Activated CD4-positive, alpha-beta memory T cell treated with anti-CD3 and anti-CD28 coated beads for 36 hours (primary cell): ENCODE measurements around the gene FCAR. TPM values are rescaled to one million over a fixed set of nuclear protein-coding genes. Genes with fewer than 3 reads are reported as not detected.
A peak's percentile ranks its signal among the peaks of the same experiment; 100 is the strongest.
"Not testable (repeated sequence)": the region's sequence is repeated elsewhere in the genome, so short reads cannot be mapped to it uniquely, and the experiment has no call there.

Experiments used
- CTCF ChIA-PET: fragments of 350-600 bp; sonication (Branson Sonifier 250); formaldehyde crosslinking; loops from one replicate; lab custom pipeline; 2021; ENCODE audit warnings: antibody characterized with exemption, inconsistent platforms; lab: Charles Lee
- POLR2A ChIA-PET: fragments of 350-600 bp; sonication (Branson Sonifier 250); formaldehyde crosslinking; loops from one replicate; lab custom pipeline; 2021; ENCODE audit warnings: antibody characterized with exemption; lab: Charles Lee
- DNase-seq: peaks from one replicate; pipeline ENCODE4 v3.0.0-alpha.2; 2020
- H3K27ac Mint-ChIP-seq: one replicate; pipeline ENCODE4 v1.8.0; 2021; ENCODE audit warnings: mixed read lengths
- H3K27me3 Mint-ChIP-seq: one replicate; pipeline ENCODE4 v1.8.0; 2021; ENCODE audit warnings: mixed read lengths
- H3K36me3 Mint-ChIP-seq: one replicate; pipeline ENCODE4 v1.8.0; 2021; ENCODE audit warnings: mixed read lengths
- H3K4me1 Mint-ChIP-seq: one replicate; pipeline ENCODE4 v1.8.0; 2021; ENCODE audit warnings: low read depth, mixed read lengths
- H3K4me3 Mint-ChIP-seq: one replicate; pipeline ENCODE4 v1.8.0; 2021; ENCODE audit warnings: mild to moderate bottlenecking, mixed read lengths
- H3K9me3 Mint-ChIP-seq: one replicate; pipeline ENCODE4 v1.8.0; 2021; ENCODE audit warnings: mixed read lengths
- intact Hi-C: fragments of 100-400 bp; cut with micrococcal nuclease; formaldehyde crosslinking; loops from one replicate; pipeline ENCODE4 v1.15.1; 2023
- total RNA-seq, 2 experiments: library from RNA; stranded (reverse); gene quantifications; one replicate each; pipeline ENCODE4 v1.2.3, GENCODE V29; 2021

FCAR gene
- total RNA-seq, 2 experiments from 2014 or later, result not detected

DNA sequence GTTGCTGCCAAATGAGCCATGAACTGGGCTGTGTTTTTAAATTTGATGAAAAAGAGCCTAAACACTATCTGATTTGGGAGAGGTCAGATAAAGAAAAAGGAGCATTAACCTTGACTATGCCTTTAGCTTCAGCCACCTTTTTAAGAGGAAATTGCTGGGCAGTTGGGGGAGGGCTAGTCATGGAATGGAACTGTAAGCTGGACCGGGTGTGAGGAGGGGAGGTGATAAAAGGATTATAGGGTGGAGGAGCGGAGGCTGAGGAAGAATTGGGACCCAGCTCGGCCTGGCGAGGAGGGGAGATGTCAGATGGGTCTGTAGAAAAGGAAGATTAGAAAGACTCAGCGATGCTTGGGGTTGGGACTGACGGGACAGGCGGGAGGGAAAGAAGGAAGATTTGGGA is 24.6 kb downstream of the FCAR start:
- H3K4me1 Mint-ChIP-seq, H3K36me3 Mint-ChIP-seq, DNase-seq, POLR2A ChIA-PET, H3K9me3 Mint-ChIP-seq, H3K27ac Mint-ChIP-seq, CTCF ChIA-PET, H3K4me3 Mint-ChIP-seq, intact Hi-C loops: not testable (repeated sequence)
- H3K27me3 Mint-ChIP-seq, result peaks cover 17% of the 10 kb centered on the region

GRCh38 chr19:54899646-54900045 is 25.6 kb downstream of the FCAR start:
- DNase-seq, H3K9me3 Mint-ChIP-seq, intact Hi-C loops, POLR2A ChIA-PET, CTCF ChIA-PET, H3K4me1 Mint-ChIP-seq, H3K36me3 Mint-ChIP-seq, H3K27ac Mint-ChIP-seq, H3K4me3 Mint-ChIP-seq: not testable (repeated sequence)
- peaks cover 17% of the 10 kb centered on the region for H3K27me3 Mint-ChIP-seq

GRCh38 chr19:54901153-54901552 is 27.1 kb downstream of the FCAR start:
- CTCF ChIA-PET, H3K4me1 Mint-ChIP-seq, DNase-seq, H3K4me3 Mint-ChIP-seq, H3K27ac Mint-ChIP-seq, intact Hi-C loops, H3K36me3 Mint-ChIP-seq, H3K9me3 Mint-ChIP-seq, POLR2A ChIA-PET: not testable (repeated sequence)
- peaks cover 15% of the 10 kb centered on the region for H3K27me3 Mint-ChIP-seq

DNA sequence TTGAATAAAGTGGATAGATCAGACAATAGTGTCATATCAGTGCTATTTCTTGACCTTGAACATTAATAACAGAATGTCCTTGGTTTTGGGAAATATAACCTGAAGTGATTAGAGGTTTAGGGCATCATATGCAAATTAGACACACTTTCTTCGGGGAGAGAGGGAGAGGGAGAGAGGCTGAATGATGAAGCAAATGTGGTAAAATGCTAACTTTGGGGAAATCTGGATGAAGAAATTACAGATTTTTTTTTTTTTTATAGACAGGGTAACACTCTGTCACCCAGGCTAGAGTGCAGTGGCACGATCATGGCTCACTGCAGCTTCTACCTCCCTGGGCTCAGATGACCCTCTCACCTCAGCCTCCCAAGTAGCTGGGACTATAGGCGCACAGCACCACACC is 28.0 kb downstream of the FCAR start:
- intact Hi-C loops, result no loop called here
- Mint-ChIP-seq H3K4me3 (no peak overlapping the region), H3K9me3 (no peaks in the 10 kb centered on the region), H3K4me1 (no peaks in the 10 kb centered on the region), H3K27me3 (peaks cover 14% of the 10 kb centered on the region), H3K36me3 (no peaks in the 10 kb centered on the region), H3K27ac (no peak overlapping the region)
- POLR2A ChIA-PET, result no interaction called here
- no peak for DNase-seq
- CTCF ChIA-PET, result no interaction called here

GRCh38 chr19:54903303-54903702 is 29.3 kb downstream of the FCAR start:
- Mint-ChIP-seq H3K27ac (no peak overlapping the region), H3K4me3 (no peak overlapping the region), H3K9me3 (no peaks in the 10 kb centered on the region), H3K4me1 (no peaks in the 10 kb centered on the region), H3K27me3 (peaks cover 12% of the 10 kb centered on the region), H3K36me3 (no peaks in the 10 kb centered on the region)
- intact Hi-C loops, result no loop called here
- DNase-seq, result no peak
- CTCF ChIA-PET, result no interaction called here
- POLR2A ChIA-PET, result no interaction called here

- POLR2A ChIA-PET, H3K4me1 Mint-ChIP-seq, H3K4me3 Mint-ChIP-seq, H3K27ac Mint-ChIP-seq, intact Hi-C loops, H3K36me3 Mint-ChIP-seq, CTCF ChIA-PET, H3K27me3 Mint-ChIP-seq, DNase-seq, H3K9me3 Mint-ChIP-seq: not testable (repeated sequence)
Measured at GRCh38 chr19:54904261-54904660, 30.2 kb downstream of the FCAR start.

GRCh38 chr19:54905421-54905802 is 31.4 kb downstream of the FCAR start:
- Mint-ChIP-seq H3K36me3 (no peaks in the 10 kb centered on the region), H3K9me3 (no peaks in the 10 kb centered on the region), H3K27ac (no peak overlapping the region), H3K4me3 (no peak overlapping the region), H3K4me1 (no peaks in the 10 kb centered on the region), H3K27me3 (peaks cover 2% of the 10 kb centered on the region)
- POLR2A ChIA-PET, result no interaction called here
- intact Hi-C loops, result no loop called here
- no peak for DNase-seq
- CTCF ChIA-PET, result no interaction called here

DNA sequence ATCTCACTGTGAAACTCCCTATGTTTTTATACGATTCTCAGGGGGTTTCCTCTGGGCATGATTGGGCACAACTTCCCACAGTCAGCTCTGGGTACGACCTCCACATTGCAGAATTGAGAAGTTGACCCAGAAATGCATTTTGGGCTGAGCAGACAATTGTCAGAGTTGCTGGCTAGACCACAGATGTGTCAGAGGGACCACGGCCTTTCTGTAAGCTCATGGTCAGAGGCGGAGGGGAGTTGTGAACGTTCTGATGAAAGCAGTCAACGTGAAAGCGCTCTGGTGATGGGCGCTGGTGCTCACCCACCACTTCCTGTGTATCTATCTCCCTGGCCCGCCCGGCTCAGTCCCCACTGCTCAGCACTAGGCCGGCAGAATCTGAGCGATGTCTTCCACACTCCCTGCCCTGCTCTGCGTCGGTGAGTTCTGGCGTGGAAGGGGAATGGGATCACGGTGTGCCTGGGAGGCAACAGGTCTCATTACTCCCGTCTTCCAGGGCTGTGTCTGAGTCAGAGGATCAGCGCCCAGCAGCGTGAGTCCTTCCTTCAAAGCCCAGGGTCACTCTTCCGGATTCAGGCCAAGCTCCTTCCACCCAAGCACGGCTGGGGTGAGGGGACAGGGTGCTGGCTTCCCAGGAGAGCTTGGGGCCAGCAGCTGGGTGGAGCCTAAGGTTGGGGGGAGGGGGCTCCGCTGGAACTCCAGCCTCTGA is 31.9 kb downstream of the FCAR start, which contains the start of gene NCR1:
Gene NCR1, plus strand, starts transcription at position 346 of the 709 bp plus-strand sequence. Its CDS starts 40 bp downstream, at position 386.
- intact Hi-C loops, result no loop called here
- H3K27ac Mint-ChIP-seq, result no peak within 1 kb of the TSS
- peak; percentile 11 for DNase-seq
- H3K9me3 Mint-ChIP-seq, result no peaks in the 10 kb centered on the region
- ChIA-PET CTCF (no interaction called here), POLR2A (no interaction called here)
- H3K36me3 Mint-ChIP-seq, result no peaks in the 10 kb centered on the region
- peaks cover 2% of the 10 kb centered on the region for H3K27me3 Mint-ChIP-seq
- no peaks in the 10 kb centered on the region for H3K4me1 Mint-ChIP-seq
- no peak within 1 kb of the TSS for H3K4me3 Mint-ChIP-seq

- Mint-ChIP-seq H3K4me3 (no peak overlapping the region), H3K27me3 (peaks cover 2% of the 10 kb centered on the region), H3K4me1 (no peaks in the 10 kb centered on the region), H3K27ac (no peak overlapping the region), H3K36me3 (no peaks in the 10 kb centered on the region), H3K9me3 (no peaks in the 10 kb centered on the region)
- DNase-seq, result no peak
- CTCF ChIA-PET, result no interaction called here
- intact Hi-C loops, result no loop called here
- POLR2A ChIA-PET, result interaction anchor here (0.6 kb wide), 1 partner anchor 32 kb away, joined by 3 read pairs; no protein-coding TSS in a partner anchor
Measured at GRCh38 chr19:54906819-54907218, 32.8 kb downstream of the FCAR start.

DNA sequence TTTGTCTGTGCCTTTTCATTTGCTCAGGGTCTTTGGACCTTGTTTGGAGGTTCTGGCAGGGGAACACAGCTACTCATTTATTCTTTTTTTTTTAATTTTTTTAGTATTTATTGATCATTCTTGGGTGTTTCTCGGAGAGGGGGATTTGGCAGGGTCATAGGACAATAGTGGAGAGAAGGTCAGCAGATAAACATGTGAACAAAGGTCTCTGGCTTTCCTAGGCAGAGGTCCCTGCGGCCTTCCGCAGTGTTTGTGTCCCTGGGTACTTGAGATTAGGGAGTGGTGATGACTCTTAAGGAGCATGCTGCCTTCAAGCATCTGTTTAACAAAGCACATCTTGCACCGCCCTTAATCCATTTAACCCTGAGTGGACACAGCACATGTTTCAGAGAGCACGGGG is 33.9 kb downstream of the FCAR start:
- H3K4me3 Mint-ChIP-seq, DNase-seq, H3K4me1 Mint-ChIP-seq, H3K27ac Mint-ChIP-seq, CTCF ChIA-PET, POLR2A ChIA-PET, intact Hi-C loops, H3K27me3 Mint-ChIP-seq, H3K9me3 Mint-ChIP-seq, H3K36me3 Mint-ChIP-seq: not testable (repeated sequence)

DNA sequence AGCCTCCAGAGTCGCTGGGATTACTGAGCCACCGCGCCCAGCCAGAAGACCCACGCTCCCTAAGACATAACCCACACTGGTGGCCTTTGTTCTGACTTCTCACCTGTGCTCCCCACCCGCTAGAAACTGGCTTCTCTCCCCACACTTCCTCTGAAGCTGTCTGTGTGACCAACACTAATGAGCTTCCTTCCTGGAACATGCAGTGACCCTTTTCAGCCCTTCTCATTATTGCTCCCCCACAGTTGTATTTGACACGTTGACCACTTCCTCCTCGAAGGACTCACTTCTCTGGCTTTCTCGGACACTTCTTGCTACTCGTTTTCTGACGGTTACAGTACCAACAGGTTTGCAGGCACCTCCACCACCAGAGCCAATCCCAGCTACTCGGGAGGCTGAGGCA is 42.8 kb downstream of the FCAR start:
- Mint-ChIP-seq H3K36me3 (no peaks in the 10 kb centered on the region), H3K27me3 (peaks cover 16% of the 10 kb centered on the region), H3K4me3 (no peak overlapping the region), H3K27ac (no peak overlapping the region), H3K4me1 (no peaks in the 10 kb centered on the region), H3K9me3 (no peaks in the 10 kb centered on the region)
- POLR2A ChIA-PET, result no interaction called here
- CTCF ChIA-PET, result no interaction called here
- DNase-seq, result no peak
- intact Hi-C loops, result no loop called here

DNA sequence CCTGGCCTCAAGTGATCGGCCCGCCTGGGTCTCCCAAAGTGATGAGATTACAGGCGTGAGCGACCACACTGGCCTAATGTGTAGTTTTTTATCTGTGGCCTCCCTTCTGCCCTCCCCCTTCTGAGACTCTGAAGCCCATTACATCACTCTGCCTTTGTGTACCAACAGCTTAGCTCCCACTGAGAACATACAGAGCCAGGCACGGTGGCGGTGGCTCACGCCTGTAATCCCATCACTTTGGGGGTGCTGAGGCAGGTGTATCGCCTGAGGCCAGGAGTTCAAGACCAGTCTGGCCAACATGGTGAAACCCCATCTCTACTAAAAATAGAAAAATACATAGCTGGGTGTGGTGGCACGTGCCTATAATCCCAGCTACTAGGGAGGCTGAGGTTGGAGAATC is 44.5 kb downstream of the FCAR start:
- intact Hi-C loops, result no loop called here
- H3K27me3 Mint-ChIP-seq, result peaks cover 17% of the 10 kb centered on the region

More for the DNA sequence above, 44.5 kb downstream of the FCAR start:
- Mint-ChIP-seq H3K36me3 (no peaks in the 10 kb centered on the region), H3K27ac (no peak overlapping the region), H3K4me1 (no peaks in the 10 kb centered on the region), H3K9me3 (no peaks in the 10 kb centered on the region), H3K4me3 (no peak overlapping the region)
- CTCF ChIA-PET, result no interaction called here
- POLR2A ChIA-PET, result no interaction called here
- DNase-seq, result no peak
